NCI-H446 (cell line): ENCODE results near the gene STX16.
"Not testable (repeated sequence)": the region's sequence is repeated elsewhere in the genome, so short reads cannot be mapped to it uniquely, and the experiment has no call there.

Source experiments
- DNase-seq, 2 experiments: peaks; one replicate each; lab custom pipeline; 2025; lab: John Stamatoyannopoulos, UW

The STX16 gene

GRCh38 chr20:58636396-58636982 is 14.6 kb upstream of the STX16 start:
- DNase-seq: no peak

GRCh38 chr20:58636983-58637421 is 14.1 kb upstream of the STX16 start:
- DNase-seq: no peak

DNA sequence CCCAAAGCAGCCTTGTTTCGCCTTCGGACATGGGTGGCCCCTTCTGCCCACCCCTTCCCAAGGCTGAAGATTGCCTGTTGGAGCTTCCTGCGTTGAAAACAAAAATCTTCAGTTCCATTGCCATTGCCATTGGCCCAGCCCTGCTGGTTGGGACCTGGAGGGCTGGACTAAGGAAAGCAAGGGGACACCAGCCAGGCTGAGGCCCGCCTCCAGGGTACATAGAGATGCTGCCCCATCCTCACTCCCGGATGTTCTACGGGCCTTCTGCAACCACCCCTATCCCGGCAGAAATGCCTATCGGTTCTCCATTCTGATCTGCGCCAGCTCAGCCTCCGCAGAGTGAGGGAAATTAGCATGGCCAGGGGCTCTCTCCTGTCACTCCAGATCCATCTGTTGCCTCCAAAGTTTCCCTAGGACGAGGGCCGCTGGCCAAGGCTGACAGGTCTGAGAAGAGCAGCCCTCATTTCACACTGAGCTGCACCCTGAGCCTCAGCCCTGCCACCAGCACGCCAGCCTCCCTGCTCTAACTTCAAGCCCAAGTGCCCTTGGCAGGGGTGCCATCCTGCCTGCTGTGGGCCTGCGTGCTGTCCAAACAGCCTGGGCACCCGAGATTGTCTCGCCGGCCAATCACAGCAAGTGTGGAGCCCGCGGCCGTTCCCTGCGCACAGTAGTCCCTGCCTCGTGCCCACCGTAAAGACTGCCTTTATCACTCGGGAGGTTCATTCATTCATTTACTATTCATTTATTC is 13.4 kb upstream of the STX16 start:
- DNase-seq: no peak

DNA sequence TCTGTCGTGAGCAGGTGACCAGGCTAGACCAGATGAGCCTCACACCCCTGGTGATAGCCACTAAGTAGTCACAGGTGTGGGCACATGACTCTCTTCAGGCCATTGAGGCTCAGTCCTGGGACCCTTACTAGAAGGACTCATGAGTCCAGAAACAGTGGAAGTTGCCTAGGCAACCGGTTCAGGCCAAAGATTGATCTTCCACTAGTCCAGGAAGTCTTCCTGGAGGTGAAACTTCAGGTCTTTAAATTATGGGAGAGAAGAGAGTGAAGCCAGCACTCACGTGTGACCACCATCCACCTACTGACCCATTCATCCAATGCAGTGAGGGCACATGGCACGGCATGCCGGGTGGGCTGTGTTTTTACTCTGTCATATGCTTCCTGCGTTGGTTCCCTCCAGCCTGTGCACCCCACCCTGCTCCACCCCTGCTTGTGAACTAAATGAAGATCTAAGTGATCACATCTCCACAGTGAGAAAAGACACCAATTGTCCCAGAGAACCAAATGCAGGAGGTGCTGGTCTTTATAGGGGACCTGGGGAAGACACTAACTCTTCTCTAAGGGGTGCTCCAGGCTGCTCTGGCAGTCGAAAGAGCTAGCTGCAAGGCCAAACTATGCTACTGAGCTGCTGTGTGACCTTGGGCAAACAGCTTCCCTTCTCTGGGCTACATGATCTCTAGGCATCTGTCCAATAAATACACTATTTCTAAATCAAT is 12.5 kb upstream of the STX16 start:
- no peak for DNase-seq

DNA sequence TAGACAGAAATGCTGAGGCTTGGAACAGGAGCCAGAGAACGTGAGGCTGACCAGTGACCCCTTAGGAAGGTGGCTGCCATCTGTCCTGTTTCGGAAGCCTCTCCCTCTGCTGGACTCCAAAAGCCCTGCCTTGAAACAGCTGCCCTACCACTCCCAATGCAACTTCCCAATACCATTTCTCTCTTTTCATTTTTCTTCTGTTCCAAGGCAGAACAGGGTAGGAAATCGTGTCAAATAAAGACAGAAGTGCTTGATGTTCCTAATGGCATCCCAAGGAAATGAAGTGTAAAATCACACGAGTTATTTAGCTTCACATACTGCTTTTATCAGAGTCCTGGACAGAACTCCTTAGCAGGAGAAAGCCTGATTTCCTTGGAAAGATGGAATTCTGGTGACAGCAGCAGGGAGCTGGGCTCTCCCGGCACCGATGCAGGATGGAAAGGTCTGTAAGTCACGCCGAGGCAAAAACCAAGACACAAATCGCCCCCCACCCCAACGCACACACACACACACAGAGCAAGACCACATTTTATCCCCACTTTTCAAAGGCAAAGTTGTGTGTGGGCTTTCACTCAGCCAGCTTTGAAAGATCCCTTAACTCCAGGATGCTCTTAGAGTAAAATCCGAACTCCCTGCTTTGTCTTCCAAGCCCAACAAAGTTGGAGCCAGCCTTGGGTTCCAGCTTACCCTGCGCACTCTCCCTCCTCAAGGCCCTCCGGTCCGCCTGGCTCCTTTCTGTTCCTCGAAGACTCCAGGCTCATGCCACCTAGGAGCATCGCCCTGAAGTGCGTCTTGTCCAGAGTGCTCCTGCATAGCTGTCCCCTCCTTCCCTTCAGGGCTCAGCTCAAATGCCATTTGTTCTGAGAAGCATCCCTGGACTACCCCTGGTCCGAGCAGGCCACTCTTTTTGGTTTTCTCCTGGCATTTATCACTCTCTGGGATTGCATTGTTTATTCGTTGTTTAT is 11.6 kb upstream of the STX16 start:
- DNase-seq: no peak

GRCh38 chr20:58640446-58640845 is 10.6 kb upstream of the STX16 start:
- no peak for DNase-seq

DNA sequence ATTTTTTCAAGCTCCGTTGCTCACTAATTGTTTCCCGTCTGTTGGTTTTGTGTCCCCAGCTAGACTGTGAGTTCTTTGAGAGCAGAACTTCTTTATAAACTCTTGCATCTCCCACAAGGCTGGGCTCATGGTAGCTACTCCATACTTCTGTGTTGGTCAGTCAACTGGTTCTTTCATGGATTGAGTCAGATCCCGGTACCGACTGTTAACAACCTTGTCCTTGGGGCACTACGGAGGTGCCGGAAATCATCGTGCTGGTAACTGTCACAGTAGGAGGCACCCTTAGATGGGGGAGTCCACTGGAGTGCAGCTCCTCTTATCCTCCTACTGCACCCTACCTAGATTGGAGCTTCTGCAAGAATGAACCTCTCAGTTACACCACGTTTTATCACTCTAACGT is 8.6 kb upstream of the STX16 start:
- no peak for DNase-seq

- DNase-seq: not testable (repeated sequence)
Measured at GRCh38 chr20:58642896-58643295, 8.2 kb upstream of the STX16 start.

DNA sequence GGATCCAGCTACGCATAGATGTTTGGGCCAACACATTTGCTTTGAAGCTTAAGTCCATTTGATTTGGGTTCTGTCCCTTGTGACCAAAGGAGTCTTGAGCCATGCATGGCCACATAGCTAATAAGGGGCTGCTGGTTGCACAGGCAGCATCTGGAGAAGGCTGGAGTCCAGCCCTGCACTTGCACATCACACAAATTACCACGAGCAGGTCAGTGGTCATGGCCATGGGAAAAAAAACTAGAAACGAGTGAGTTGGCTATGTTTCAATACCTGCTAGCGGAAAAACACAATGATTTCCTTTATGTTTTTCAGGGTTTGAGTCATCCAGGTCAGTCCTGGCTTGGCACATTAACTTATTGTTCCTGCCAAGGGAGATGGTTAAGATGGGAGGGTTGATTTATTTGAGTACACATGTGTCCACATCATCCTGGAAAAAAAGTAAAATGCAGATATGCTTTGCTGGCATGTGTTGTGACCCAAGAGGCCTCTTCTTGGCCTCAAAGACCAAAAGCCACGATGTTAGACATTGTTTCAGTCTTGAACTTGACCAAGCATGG is 5.6 kb upstream of the STX16 start:
- DNase-seq: no peak

- DNase-seq: no peak
Measured at GRCh38 chr20:58646257-58646656, 4.8 kb upstream of the STX16 start.

DNA sequence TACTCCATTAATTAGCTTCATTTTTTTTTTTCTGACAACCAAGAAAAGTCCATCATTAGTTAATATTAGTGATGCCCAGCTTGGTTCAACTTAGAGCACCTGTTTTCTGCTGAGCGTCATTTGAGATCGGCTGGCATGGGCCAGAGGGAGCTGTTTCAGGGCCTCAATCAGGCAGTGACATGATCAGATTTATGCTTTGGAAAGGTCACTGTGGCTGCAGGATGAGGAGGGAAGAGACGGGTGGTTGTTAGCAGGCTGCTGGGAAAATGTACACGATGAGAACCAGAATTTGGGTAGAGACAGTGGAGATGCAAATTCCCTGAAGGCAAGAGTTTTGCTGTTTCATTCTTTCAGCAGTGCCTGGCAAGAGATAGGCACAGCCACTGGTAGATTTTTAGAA is 4.4 kb upstream of the STX16 start:
- no peak for DNase-seq

DNA sequence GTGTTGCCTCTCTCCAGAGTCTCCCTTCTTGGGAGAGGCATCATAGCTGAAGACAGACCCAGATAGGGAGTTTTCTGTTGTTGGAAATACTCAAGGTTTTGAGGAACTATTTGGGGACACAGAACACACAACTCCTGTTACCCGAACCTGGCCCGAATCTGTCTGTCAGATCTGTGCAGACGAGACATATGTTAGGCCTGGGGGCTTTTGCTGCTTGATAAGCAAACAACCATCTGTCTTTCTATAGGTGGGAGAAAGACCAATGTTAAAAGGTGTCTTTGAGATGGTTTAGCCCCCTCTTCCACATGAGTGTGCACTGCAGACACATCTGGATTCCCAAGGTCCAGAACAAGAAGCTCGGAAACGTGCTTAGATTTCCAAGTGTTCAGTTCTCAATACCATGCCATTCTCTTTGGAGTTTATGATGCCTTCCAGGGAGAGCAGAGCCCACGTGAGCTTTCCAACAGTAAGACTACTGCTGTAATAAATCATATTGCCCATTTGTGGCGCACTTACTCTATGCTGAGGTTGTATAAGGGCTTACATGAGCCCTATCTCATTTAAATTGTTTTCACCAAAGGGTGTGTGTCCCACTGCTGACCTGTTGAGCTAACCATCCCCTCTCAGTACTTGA is 3.8 kb upstream of the STX16 start:
- DNase-seq: no peak

- DNase-seq: no peak
Measured at GRCh38 chr20:58647796-58648501, 3.1 kb upstream of the STX16 start.

- DNase-seq: not testable (repeated sequence)
Measured at GRCh38 chr20:58648502-58648825, 2.6 kb upstream of the STX16 start.

GRCh38 chr20:58649288-58650180 is 1.5 kb upstream of the STX16 start:
- DNase-seq: no peak

DNA sequence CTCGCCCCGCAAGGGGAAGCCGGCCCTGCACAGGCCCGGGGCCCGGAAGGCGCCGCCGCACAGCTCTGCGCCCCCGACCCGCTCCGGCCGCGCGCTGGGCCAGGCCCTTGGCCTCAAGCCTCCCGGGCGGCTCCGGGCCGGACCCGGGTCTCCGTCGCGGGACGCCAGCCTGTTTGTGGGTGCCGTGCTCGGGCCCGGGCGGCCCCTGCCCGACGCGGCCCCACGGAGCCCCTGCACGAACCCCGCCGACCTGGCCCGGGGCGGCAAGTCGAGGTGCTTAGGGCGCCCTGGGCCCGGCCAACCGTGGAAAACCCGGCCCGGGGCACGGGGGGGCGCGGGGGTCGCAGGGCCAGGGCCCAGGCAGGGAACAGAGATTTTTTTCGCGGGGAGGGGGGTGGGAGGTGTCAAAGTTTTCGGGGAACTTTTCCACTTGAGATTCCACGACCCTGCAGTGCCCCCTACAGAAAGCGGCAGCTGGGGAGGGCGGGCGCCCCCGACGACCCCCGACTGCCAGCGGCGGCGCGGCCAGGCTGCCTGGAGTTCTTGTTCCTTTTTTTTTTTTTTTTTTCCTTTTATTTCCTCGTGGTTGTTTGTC is 805 bp upstream of the STX16 start:
- DNase-seq: no peak

- DNase-seq: no peak
Measured at GRCh38 chr20:58651559-58651945, 469 bp downstream of the STX16 start.

GRCh38 chr20:58651946-58652605 is 993 bp downstream of the STX16 start:
- DNase-seq: peak in 1 of 2 experiments; percentile 21
